BJ (cell line): ENCODE results near the gene IQGAP1. TPM values are rescaled to one million over a fixed set of nuclear protein-coding genes. Genes with fewer than 3 reads are reported as not detected.
A peak's percentile ranks its signal among the peaks of the same experiment; 100 is the strongest.

Source experiments
- CTCF ChIA-PET: fragments of 350-600 bp; formaldehyde crosslinking; extraction: SDS; loops from one replicate; lab custom pipeline; 2021; ENCODE audit warnings: antibody characterized with exemption, inconsistent platforms; lab: Yijun Ruan, JAX
- POLR2A ChIA-PET: fragments of 300-600 bp; sonication (Branson Sonifier 250); formaldehyde crosslinking; extraction: SDS; loops from one replicate; lab custom pipeline; 2021; ENCODE audit warnings: antibody characterized with exemption; lab: Charles Lee
- DNase-seq: peaks from one replicate; pipeline ENCODE4 v3.0.0-alpha.2; 2011; ENCODE audit warnings: low read depth
- H3K27me3 ChIP-seq: 2 replicates; pipeline ENCODE4 v1.6.0; 2011; ENCODE audit warnings: low read length; ENCODE audit not compliant: control insufficient read depth, insufficient read depth
- H3K36me3 ChIP-seq: 2 replicates; pipeline ENCODE4 v1.5.1; 2011; ENCODE audit warnings: low read length; ENCODE audit not compliant: control insufficient read depth, insufficient read depth
- H3K4me3 ChIP-seq: 2 replicates; pipeline ENCODE4 v1.5.1; 2011; ENCODE audit warnings: low read depth, mild to moderate bottlenecking, control low read depth, low read length
- CTCF ChIP-seq: IDR thresholded peaks from 2 replicates; pipeline ENCODE4 v1.5.1; 2011; ENCODE audit warnings: low read depth, mild to moderate bottlenecking, control low read depth, inconsistent platforms, low read length, moderate library complexity; ENCODE audit not compliant: insufficient read depth
- polyA plus RNA-seq: library from polyadenylated mRNA; depleted of rRNA; stranded (reverse); fragments of >200 nt; gene quantifications from 2 replicates; pipeline ENCODE4 v1.2.3, GENCODE V29; 2011

Gene IQGAP1
- polyA plus RNA-seq, 1 experiment: 88.7 TPM

- Histone ChIP-seq H3K36me3 (peaks cover 14% of the 10 kb centered on the region), H3K4me3 (no peak overlapping the region), H3K27me3 (no peaks in the 10 kb centered on the region)
- ChIA-PET POLR2A (interaction anchor here (0.6 kb wide), 1 partner anchor 82 kb away, joined by 9 read pairs; no protein-coding TSS in a partner anchor), CTCF (interaction anchor here (1.0 to 9.7 kb wide), 2 partner anchors 16 to 159 kb away, joined by 3 to 169 read pairs; no protein-coding TSS in a partner anchor)
- no peak for DNase-seq
- TF ChIP-seq CTCF: no peak
Measured at GRCh38 chr15:90479656-90480055, 91.6 kb downstream of the IQGAP1 start.

- ChIA-PET CTCF (interaction anchor here (0.6 to 9.7 kb wide), 11 partner anchors 10 to 188 kb away, joined by 3 to 169 read pairs (median 13); no protein-coding TSS in a partner anchor), POLR2A (no interaction called here)
- Histone ChIP-seq H3K27me3 (no peaks in the 10 kb centered on the region), H3K4me3 (no peak overlapping the region), H3K36me3 (peaks cover 18% of the 10 kb centered on the region)
- no peak for DNase-seq
- no peak for TF ChIP-seq CTCF
Measured at GRCh38 chr15:90481023-90481422, 93.0 kb downstream of the IQGAP1 start.

GRCh38 chr15:90482124-90483011 lies 94.3 kb downstream of the IQGAP1 start:
- H3K27me3 ChIP-seq: no peaks in the 10 kb centered on the region
- TF ChIP-seq CTCF: peak; percentile 76
- no peak overlapping the region for H3K4me3 ChIP-seq
- CTCF ChIA-PET: interaction anchor here (0.6 to 9.7 kb wide), 30 partner anchors 8 to 216 kb away, joined by 3 to 169 read pairs (median 6); partner anchors contain the start of gene ZNF774
- POLR2A ChIA-PET: no interaction called here
- DNase-seq: peak; percentile 18
- H3K36me3 ChIP-seq: peaks cover 23% of the 10 kb centered on the region

GRCh38 chr15:90483012-90483307 lies 94.9 kb downstream of the IQGAP1 start:
- ChIA-PET POLR2A (no interaction called here), CTCF (interaction anchor here (0.8 to 9.7 kb wide), 27 partner anchors 8 to 217 kb away, joined by 3 to 169 read pairs (median 6); partner anchors contain the start of gene ZNF774)
- Histone ChIP-seq H3K27me3 (no peaks in the 10 kb centered on the region), H3K4me3 (no peak overlapping the region), H3K36me3 (peaks cover 25% of the 10 kb centered on the region)
- no peak for DNase-seq
- no peak for TF ChIP-seq CTCF

GRCh38 chr15:90483637-90484036 lies 95.6 kb downstream of the IQGAP1 start:
- H3K27me3 ChIP-seq: no peaks in the 10 kb centered on the region
- no peak for DNase-seq
- ChIA-PET CTCF (interaction anchor here (1.2 to 9.7 kb wide), 6 partner anchors 7 to 187 kb away, joined by 3 to 169 read pairs (median 15); no protein-coding TSS in a partner anchor), POLR2A (no interaction called here)
- H3K36me3 ChIP-seq: peaks cover 26% of the 10 kb centered on the region
- no peak overlapping the region for H3K4me3 ChIP-seq
- TF ChIP-seq CTCF: no peak
